SK-N-SH (cell line): Measurements from ENCODE around the gene KCNQ5. TPM values are rescaled to one million over a fixed set of nuclear protein-coding genes. Genes with fewer than 3 reads are reported as not detected.

Experiments
- CTCF ChIA-PET: fragments of 300-600, 350-600 bp; formaldehyde crosslinking; extraction: SDS; loops from one replicate; lab custom pipeline; 2021; lab: Yijun Ruan, JAX
- POLR2A ChIA-PET: fragments of 350-600 bp; sonication (Branson Sonifier 250); formaldehyde crosslinking; extraction: SDS; loops from one replicate; lab custom pipeline; 2020; ENCODE audit warnings: antibody characterized with exemption, inconsistent platforms; lab: Yijun Ruan, JAX
- DNase-seq: peaks from one replicate; pipeline ENCODE4 v3.0.0; 2012
- H2AFZ ChIP-seq: fragments of 200-600 bp; sonication (generic); 2 replicates; pipeline ENCODE4 v1.8.1; 2016; ENCODE audit warnings: antibody characterized with exemption, mild to moderate bottlenecking, low read depth
- H3F3A ChIP-seq: fragments of 200-600 bp; sonication (generic); replicated peaks from 2 replicates; pipeline ENCODE3; 2016; ENCODE audit warnings: antibody characterized with exemption, mild to moderate bottlenecking; ENCODE audit not compliant: insufficient read depth
- H3K27ac ChIP-seq, 2 experiments: fragments of 200-500 bp in 1 of 2; fragments of 200-600 bp in 1 of 2; sonication (Bioruptor generic) in 1 of 2; sonication (generic), shearing (Covaris generic) in 1 of 2; 2 replicates each; pipeline versions ENCODE4 v1.5.1 to v1.6.1; 2014 to 2016; ENCODE audit warnings: low read depth in 2 of 2, inconsistent platforms in 1 of 2, low read length in 1 of 2, mild to moderate bottlenecking in 1 of 2, mixed read lengths in 1 of 2
- H3K27me3 ChIP-seq: fragments of 200-600 bp; sonication (generic), shearing (Covaris generic); 2 replicates; pipeline ENCODE4 v1.6.1; 2016; ENCODE audit warnings: mixed run types; ENCODE audit not compliant: insufficient read depth
- H3K36me3 ChIP-seq, 2 experiments: fragments of 200-500 bp in 1 of 2; fragments of 200-600 bp in 1 of 2; sonication (Bioruptor generic) in 1 of 2; sonication (generic) in 1 of 2; replicated peaks in 1 of 2; 2 replicates each; pipeline versions ENCODE3 to v1.5.1; 2014 to 2016; ENCODE audit warnings: low read length in 1 of 2, mild to moderate bottlenecking in 1 of 2; ENCODE audit not compliant: insufficient read depth in 2 of 2, control insufficient read depth in 1 of 2
- H3K4me1 ChIP-seq, 2 experiments: fragments of 200-500 bp in 1 of 2; fragments of 200-600 bp in 1 of 2; sonication (Bioruptor generic) in 1 of 2; sonication (generic), shearing (Covaris generic) in 1 of 2; 2 replicates each; pipeline versions ENCODE4 v1.5.1 to v1.6.1; 2014 to 2016; ENCODE audit warnings: low read depth in 1 of 2, low read length in 1 of 2, mixed run types in 1 of 2; ENCODE audit not compliant: insufficient read depth in 2 of 2, control insufficient read depth in 1 of 2
- H3K4me2 ChIP-seq: fragments of 200-600 bp; sonication (generic), shearing (Covaris generic); 2 replicates; pipeline ENCODE4 v1.6.1; 2017; ENCODE audit warnings: mixed run types
- H3K4me3 ChIP-seq, 2 experiments: fragments of 200-500 bp in 1 of 2; fragments of 200-600 bp in 1 of 2; sonication (Bioruptor generic) in 1 of 2; sonication (generic), shearing (Covaris generic) in 1 of 2; 2 replicates each; pipeline versions ENCODE4 v1.5.1 to v1.8.1; 2014 to 2016; ENCODE audit warnings: low read depth in 2 of 2, inconsistent platforms in 1 of 2, low read length in 1 of 2, mild to moderate bottlenecking in 1 of 2, mixed read lengths in 1 of 2, moderate library complexity in 1 of 2
- H3K79me2 ChIP-seq: fragments of 200-600 bp; sonication (generic); 2 replicates; pipeline ENCODE4 v1.8.1; 2017; ENCODE audit warnings: mild to moderate bottlenecking; ENCODE audit not compliant: insufficient read depth
- H3K9ac ChIP-seq: fragments of 200-600 bp; sonication (generic); 2 replicates; pipeline ENCODE4 v1.6.1; 2017; ENCODE audit warnings: mixed run types
- H3K9me2 ChIP-seq: fragments of 200-600 bp; sonication (generic); 2 replicates; pipeline ENCODE4 v1.6.1; 2017; ENCODE audit warnings: mixed run types
- H3K9me3 ChIP-seq: fragments of 200-600 bp; sonication (generic); 2 replicates; pipeline ENCODE4 v1.6.1; 2017; ENCODE audit warnings: mixed run types, mild to moderate bottlenecking, moderate library complexity
- H4K20me1 ChIP-seq: fragments of 200-600 bp; sonication (generic); 2 replicates; pipeline ENCODE4 v1.6.1; 2017; ENCODE audit warnings: mild to moderate bottlenecking, mixed run types; ENCODE audit not compliant: insufficient read depth
- CTCF ChIP-seq: fragments of 200-600 bp; sonication (generic); IDR thresholded peaks from 2 replicates; pipeline ENCODE4 v1.6.1; 2017; ENCODE audit warnings: antibody characterized with exemption, mild to moderate bottlenecking, moderate library complexity
- ELF1 ChIP-seq: IDR thresholded peaks from 2 replicates; pipeline ENCODE4 v1.4.0; 2012
- EP300 ChIP-seq, 2 experiments: IDR thresholded peaks; 2 replicates each; pipeline versions ENCODE4 v1.4.0 to v1.6.1; 2012; ENCODE audit warnings: borderline replicate concordance in 1 of 2, low read depth in 1 of 2, low read length in 1 of 2
- EZH2phosphoT487 ChIP-seq: fragments of 200-600 bp; sonication (generic); IDR thresholded peaks from 2 replicates; pipeline ENCODE4 v1.6.1; 2017; ENCODE audit warnings: low read depth, mixed run types, mild to moderate bottlenecking, antibody characterized with exemption, moderate library complexity, borderline replicate concordance
- FOSL2 ChIP-seq: IDR thresholded peaks from 2 replicates; pipeline ENCODE4 v1.4.0; 2012; ENCODE audit warnings: low read depth, mild to moderate bottlenecking, moderate library complexity, borderline replicate concordance
- FOXJ3 ChIP-seq: sonication (generic); formaldehyde crosslinking; IDR thresholded peaks from 2 replicates; pipeline ENCODE4 v1.5.1; 2020; ENCODE audit warnings: mild to moderate bottlenecking, missing genetic modification reagents
- GABPA ChIP-seq: IDR thresholded peaks from 2 replicates; pipeline ENCODE4 v1.4.0; 2012; ENCODE audit warnings: low read depth, mild to moderate bottlenecking
- IRF3 ChIP-seq: fragments of 150-350 bp; IDR thresholded peaks from 2 replicates; pipeline ENCODE4 v1.6.1; 2016; ENCODE audit warnings: mild to moderate bottlenecking, low read depth, low read length
- JUND ChIP-seq: IDR thresholded peaks from 2 replicates; pipeline ENCODE4 v1.4.0; 2012
- MAX ChIP-seq: IDR thresholded peaks from 2 replicates; pipeline ENCODE4 v1.4.0; 2012; ENCODE audit warnings: low read depth
- MXI1 ChIP-seq: IDR thresholded peaks from 2 replicates; pipeline ENCODE4 v1.6.1; 2012; ENCODE audit warnings: mild to moderate bottlenecking, low read depth, low read length, improper control_type of control experiment
- NFIC ChIP-seq: IDR thresholded peaks from 2 replicates; pipeline ENCODE4 v1.4.0; 2012; ENCODE audit warnings: borderline replicate concordance
- RAD21 ChIP-seq: IDR thresholded peaks from 2 replicates; pipeline ENCODE4 v1.6.1; 2012; ENCODE audit warnings: mild to moderate bottlenecking, low read length
- RCOR1 ChIP-seq: fragments of 150-350 bp; IDR thresholded peaks from 2 replicates; pipeline ENCODE4 v1.6.1; 2017; ENCODE audit warnings: antibody characterized with exemption, low read length
- RFX5 ChIP-seq: IDR thresholded peaks from 2 replicates; pipeline ENCODE4 v1.6.1; 2012; ENCODE audit warnings: mild to moderate bottlenecking, improper control_type of control experiment, low read length
- SIN3A ChIP-seq: IDR thresholded peaks from 2 replicates; pipeline ENCODE4 v1.6.1; 2012; ENCODE audit warnings: low read depth, mild to moderate bottlenecking, low read length, moderate library complexity, borderline replicate concordance
- TCF12 ChIP-seq: IDR thresholded peaks from 2 replicates; pipeline ENCODE4 v1.4.0; 2012
- ZBTB33 ChIP-seq: IDR thresholded peaks from 2 replicates; pipeline ENCODE4 v1.4.0; 2012; ENCODE audit warnings: low read depth, borderline replicate concordance
- WGBS: methylation state at CpG from one replicate; pipeline ENCODE4 v1.1.6; 2017; ENCODE audit warnings: low lambda C conversion rate; 5-methylcytosine and 5-hydroxymethylcytosine counted together
- polyA plus RNA-seq, 3 experiments: library from polyadenylated mRNA; depleted of rRNA; stranded (reverse); fragments of >200 nt; gene quantifications; 2 replicates each; pipeline ENCODE4 v1.2.3, GENCODE V29; 2012

KCNQ5 gene
- polyA plus RNA-seq, 1 of the 3 experiments (the other 2 are of a cell fraction): 3.2 TPM

- TF ChIP-seq MXI1 (no peak), FOXJ3 (no peak), NFIC (no peak), CTCF (no peak), GABPA (no peak), JUND (no peak), EZH2phosphoT487 (no peak)
- H3K4me2 ChIP-seq: no peak overlapping the region
- ChIA-PET CTCF (no interaction called here), POLR2A (no interaction called here)
- no peak overlapping the region for H2AFZ ChIP-seq
- no peak overlapping the region for H3K9ac ChIP-seq
- H3K27ac ChIP-seq: no peak overlapping the region; a peak in 1 of 4 replicates
- no peak for DNase-seq
- peaks cover 0 to 5% of the 10 kb centered on the region in 2 experiments; a peak in 1 of 4 replicates for H3K4me1 ChIP-seq
- no peaks in the 10 kb centered on the region for H3K27me3 ChIP-seq
- H3K36me3 ChIP-seq: peaks cover 0 to 8% of the 10 kb centered on the region in 2 experiments
- no peaks in the 10 kb centered on the region for H4K20me1 ChIP-seq
- no peak overlapping the region for H3K4me3 ChIP-seq
- peaks cover 7% of the 10 kb centered on the region for H3F3A ChIP-seq
- WGBS: 95% methylated on average over 1 of the region's 1 CpG
- no peaks in the 10 kb centered on the region for H3K9me2 ChIP-seq
- H3K9me3 ChIP-seq: 0 out of 2 replicates have a peak, but pooled peaks cover 5% of the 10 kb centered on the region
- H3K79me2 ChIP-seq: peaks cover 16% of the 10 kb centered on the region; the same call in 1 of the 2 replicates
These were observed 345.5 kb downstream of the KCNQ5 start for GRCh38 chr6:72967329-72967728.

GRCh38 chr6:72968704-72969103, 346.8 kb downstream of the KCNQ5 start:
- ChIA-PET CTCF (no interaction called here), POLR2A (no interaction called here)
- Histone ChIP-seq H3K9me2 (no peaks in the 10 kb centered on the region), H4K20me1 (no peaks in the 10 kb centered on the region), H3K9ac (no peak overlapping the region), H3K4me3 (no peak overlapping the region), H3K27me3 (no peaks in the 10 kb centered on the region), H3K4me2 (no peak overlapping the region), H3K36me3 (peaks cover 0 to 8% of the 10 kb centered on the region in 2 experiments), H3K27ac (no peak overlapping the region), H2AFZ (no peak overlapping the region), H3K79me2 (peaks cover 16% of the 10 kb centered on the region; the same call in 1 of the 2 replicates), H3K4me1 (peaks cover 0 to 5% of the 10 kb centered on the region in 2 experiments; a peak in 1 of 4 replicates), H3F3A (peaks cover 7% of the 10 kb centered on the region), H3K9me3 (0 out of 2 replicates have a peak, but pooled peaks cover 5% of the 10 kb centered on the region)
- WGBS: 72% methylated on average over 1 of the region's 1 CpG
- DNase-seq: no peak
- no peak for TF ChIP-seq ELF1
- TF ChIP-seq ZBTB33: no peak
- no peak for TF ChIP-seq MXI1
- no peak for TF ChIP-seq EP300 (IDR thresholded peaks at IDR 0.05; ENCODE audit: borderline replicate concordance in 1 of 2, low read depth in 1 of 2, low read length in 1 of 2)
- peak; percentile 40; the same call in 1 of the 2 replicates for TF ChIP-seq TCF12
- TF ChIP-seq NFIC: no peak
- no peak for TF ChIP-seq RFX5
- TF ChIP-seq RCOR1: no peak
- no peak for TF ChIP-seq FOXJ3
- no peak for TF ChIP-seq IRF3
- peak; percentile 59 for TF ChIP-seq JUND
- TF ChIP-seq MAX: no peak
- no peak for TF ChIP-seq RAD21
- TF ChIP-seq CTCF: no peak
- no peak for TF ChIP-seq SIN3A
- TF ChIP-seq FOSL2: peak; percentile 45
- TF ChIP-seq GABPA: no peak
